HepG2 (cell line): Measurements from ENCODE around the gene ALPI. TPM values are rescaled to one million over a fixed set of nuclear protein-coding genes. Genes with fewer than 3 reads are reported as not detected.

Experiments
- ATAC-seq: fragments of 200-7000 bp; cut with Tn5 transposase; 3 replicates; pipeline ENCODE4 v1.9.1; 2020; ENCODE audit warnings: mild to moderate bottlenecking, moderate library complexity
- BruUV-seq: library from RNA; stranded (reverse); fragments of 400-500 nt; replicated peaks from 2 replicates; lab custom pipeline; 2021; lab: Mats Ljungman, UMichigan
- CTCF ChIA-PET: fragments of 300-600 bp; formaldehyde crosslinking; extraction: SDS; loops from one replicate; lab custom pipeline; 2021; ENCODE audit warnings: low total read pairs, inconsistent platforms, low intra/inter-chr PET ratio; lab: Yijun Ruan, JAX
- POLR2A ChIA-PET: fragments of 350-600 bp; sonication (Branson Sonifier 250); formaldehyde crosslinking; loops from one replicate; lab custom pipeline; 2020; ENCODE audit warnings: antibody characterized with exemption, inconsistent platforms; lab: Yijun Ruan, JAX
- DNase-seq: peaks from one replicate; pipeline ENCODE4 v3.0.0-alpha.2; 2015; ENCODE audit warnings: low spot score
- FAIRE-seq: peaks from 3 replicates; lab custom pipeline; 2011; peaks lifted over from hg19 to GRCh38; lab: Jason Lieb, UNC
- H2AFZ ChIP-seq: one replicate; pipeline ENCODE4 v1.6.1; 2011; ENCODE audit warnings: low read length, inconsistent platforms
- H3K27ac ChIP-seq: fragments of 300-600 bp; 3 replicates; pipeline ENCODE4 v1.8.0; 2011; ENCODE audit warnings: mixed run types, mild to moderate bottlenecking, mixed read lengths, low read length, inconsistent platforms; ENCODE audit not compliant: insufficient read depth; ENCODE audit errors: extremely low read length
- H3K27me3 ChIP-seq, 2 experiments: fragments of 200-600 bp in 1 of 2; 2 replicates in 1 of 2; 3 replicates in 1 of 2; pipeline versions ENCODE4 v1.6.0 to v1.8.0; 2011; ENCODE audit warnings: low read length in 2 of 2, mild to moderate bottlenecking in 2 of 2, moderate library complexity in 2 of 2, inconsistent platforms in 1 of 2; ENCODE audit not compliant: insufficient read depth in 2 of 2, control insufficient read depth in 1 of 2
- H3K36me3 ChIP-seq, 2 experiments: fragments of 200-600 bp in 1 of 2; replicated peaks in 1 of 2; 2 replicates in 1 of 2; 3 replicates in 1 of 2; pipeline versions ENCODE4 v1.5.1 to v1.8.0; 2011; ENCODE audit warnings: low read length in 2 of 2, inconsistent platforms in 1 of 2; ENCODE audit not compliant: insufficient read depth in 2 of 2, control insufficient read depth in 1 of 2
- H3K4me1 ChIP-seq: 2 replicates; pipeline ENCODE4 v1.5.1; 2012; ENCODE audit warnings: low read length, inconsistent platforms; ENCODE audit not compliant: insufficient read depth
- H3K4me2 ChIP-seq: 2 replicates; pipeline ENCODE4 v1.6.0; 2011; ENCODE audit warnings: low read depth, low read length, inconsistent platforms
- H3K4me3 ChIP-seq, 3 experiments: fragments of 200-600 bp in 1 of 3; sonication (generic), shearing (Covaris generic) in 1 of 3; replicated peaks in 1 of 3; 2 replicates each; pipeline ENCODE4 v1.5.1; 2011 to 2016; ENCODE audit warnings: low read length in 3 of 3, inconsistent platforms in 2 of 3, low read depth in 2 of 3, mild to moderate bottlenecking in 2 of 3, control low read depth in 1 of 3, mixed read lengths in 1 of 3; ENCODE audit not compliant: insufficient read depth in 1 of 3
- H3K79me2 ChIP-seq: one replicate; pipeline ENCODE4 v1.6.1; 2011; ENCODE audit warnings: low read length, inconsistent platforms; ENCODE audit not compliant: insufficient read depth
- H3K9ac ChIP-seq: 2 replicates; pipeline ENCODE4 v1.6.0; 2011; ENCODE audit warnings: mild to moderate bottlenecking, low read depth, low read length, inconsistent platforms; ENCODE audit not compliant: insufficient read depth
- H3K9me3 ChIP-seq: 2 replicates; pipeline ENCODE4 v1.5.1; 2012; ENCODE audit warnings: mild to moderate bottlenecking, low read length
- H4K20me1 ChIP-seq: 2 replicates; pipeline ENCODE4 v1.6.0; 2011; ENCODE audit warnings: inconsistent platforms, mild to moderate bottlenecking, low read length, moderate library complexity; ENCODE audit not compliant: insufficient read depth
- ARNT2 ChIP-seq: sonication (generic); formaldehyde crosslinking; IDR thresholded peaks from 2 replicates; pipeline ENCODE4 v1.8.0; 2022; ENCODE audit warnings: mild to moderate bottlenecking, low read depth, missing genetic modification reagents, moderate library complexity
- ATAD3A ChIP-seq: sonication (generic); formaldehyde crosslinking; IDR thresholded peaks from 2 replicates; pipeline ENCODE4 v1.4.0; 2020; ENCODE audit warnings: missing genetic modification reagents
- BHLHE40 ChIP-seq: IDR thresholded peaks from 2 replicates; pipeline ENCODE4 v1.6.1; 2011; ENCODE audit warnings: low read length, improper control_type of control experiment
- FOXK2 ChIP-seq: fragments of 450-650 bp; IDR thresholded peaks from 2 replicates; pipeline ENCODE4 v1.6.1; 2016
- NR2F6 ChIP-seq, 2 experiments: IDR thresholded peaks; 2 replicates each; pipeline ENCODE4 v1.6.1; 2016; ENCODE audit warnings: antibody characterized with exemption in 1 of 2, mild to moderate bottlenecking in 1 of 2
- PHF8 ChIP-seq: sonication (generic); formaldehyde crosslinking; IDR thresholded peaks from 2 replicates; pipeline ENCODE4 v1.5.0; 2020; ENCODE audit warnings: missing genetic modification reagents
- SOX5 ChIP-seq: IDR thresholded peaks from 2 replicates; pipeline ENCODE4 v1.6.1; 2016; ENCODE audit warnings: borderline replicate concordance
- STAG1 ChIP-seq: sonication (generic); formaldehyde crosslinking; IDR thresholded peaks from 2 replicates; pipeline ENCODE4 v1.4.0; 2020; ENCODE audit warnings: missing genetic modification reagents
- ZNF224 ChIP-seq: sonication (generic); formaldehyde crosslinking; IDR thresholded peaks from 2 replicates; pipeline ENCODE4 v1.5.0; 2020; ENCODE audit warnings: mild to moderate bottlenecking, missing genetic modification reagents
- ZNF253 ChIP-seq: sonication (generic); formaldehyde crosslinking; IDR thresholded peaks from 2 replicates; pipeline ENCODE4 v1.8.0; 2022; ENCODE audit warnings: mild to moderate bottlenecking, missing genetic modification reagents, borderline replicate concordance
- ZNF343 ChIP-seq: sonication (generic); formaldehyde crosslinking; IDR thresholded peaks from 2 replicates; pipeline ENCODE4 v1.4.0; 2020; ENCODE audit warnings: mild to moderate bottlenecking, missing genetic modification reagents
- ZNF354B ChIP-seq: sonication (generic); formaldehyde crosslinking; IDR thresholded peaks from 2 replicates; pipeline ENCODE4 v1.8.0; 2022; ENCODE audit warnings: mild to moderate bottlenecking, missing genetic modification reagents
- ZSCAN9 ChIP-seq: IDR thresholded peaks from 2 replicates; pipeline ENCODE4 v1.6.1; 2016; ENCODE audit warnings: borderline replicate concordance
- WGBS: methylation state at CpG from one replicate; pipeline ENCODE4 v1.1.6; 2017; ENCODE audit warnings: low lambda C conversion rate; 5-methylcytosine and 5-hydroxymethylcytosine counted together
- in situ Hi-C: cut with HindIII; loops from 2 replicates; pipeline ENCODE4 v1.10.0; 2017; ENCODE audit warnings: low pct_unique_long_range_greater_than_20kb; ENCODE audit not compliant: extremely low pct_ligation_motif_present
- intact Hi-C: fragments of 100-400 bp; cut with micrococcal nuclease; formaldehyde crosslinking; loops from one replicate; pipeline ENCODE4 v1.10.0; 2022; ENCODE audit not compliant: unreplicated experiment
- polyA plus RNA-seq, 8 experiments: library from polyadenylated mRNA; depleted of rRNA in 3 of 8; stranded (reverse) in 7 of 8; unstranded in 1 of 8; fragments of >200 nt; fragmentation: Illumina TruSeq in 4 of 8; extraction: Trizol in 4 of 8; gene quantifications; 2 replicates each; pipeline versions ENCODE4 v1.2.1 to v1.2.3, GENCODE V29; 2011 to 2016; ENCODE audit warnings: low read depth in 4 of 8, missing spikeins in 1 of 8, mixed read lengths in 1 of 8; ENCODE audit not compliant: insufficient read depth in 1 of 8
- total RNA-seq, 5 experiments: library from RNA; depleted of rRNA; stranded (reverse); fragments of >200 nt; fragmentation: Illumina TruSeq; extraction: Trizol; gene quantifications; 2 replicates each; pipeline ENCODE4 v1.2.3, GENCODE V29; 2016; ENCODE audit warnings: low read depth in 1 of 5
- TF ChIP-seq, protein P1 (sequence below): sonication (generic); formaldehyde crosslinking; IDR thresholded peaks from 2 replicates; pipeline ENCODE4 v1.5.0; 2020; ENCODE audit warnings: mild to moderate bottlenecking, missing genetic modification reagents

The ALPI gene
- total and polyA plus RNA-seq, 2 of the 13 experiments (the other 11 are each of a cell fraction or from before 2014, with no cell fraction given), result not detected

DNA sequence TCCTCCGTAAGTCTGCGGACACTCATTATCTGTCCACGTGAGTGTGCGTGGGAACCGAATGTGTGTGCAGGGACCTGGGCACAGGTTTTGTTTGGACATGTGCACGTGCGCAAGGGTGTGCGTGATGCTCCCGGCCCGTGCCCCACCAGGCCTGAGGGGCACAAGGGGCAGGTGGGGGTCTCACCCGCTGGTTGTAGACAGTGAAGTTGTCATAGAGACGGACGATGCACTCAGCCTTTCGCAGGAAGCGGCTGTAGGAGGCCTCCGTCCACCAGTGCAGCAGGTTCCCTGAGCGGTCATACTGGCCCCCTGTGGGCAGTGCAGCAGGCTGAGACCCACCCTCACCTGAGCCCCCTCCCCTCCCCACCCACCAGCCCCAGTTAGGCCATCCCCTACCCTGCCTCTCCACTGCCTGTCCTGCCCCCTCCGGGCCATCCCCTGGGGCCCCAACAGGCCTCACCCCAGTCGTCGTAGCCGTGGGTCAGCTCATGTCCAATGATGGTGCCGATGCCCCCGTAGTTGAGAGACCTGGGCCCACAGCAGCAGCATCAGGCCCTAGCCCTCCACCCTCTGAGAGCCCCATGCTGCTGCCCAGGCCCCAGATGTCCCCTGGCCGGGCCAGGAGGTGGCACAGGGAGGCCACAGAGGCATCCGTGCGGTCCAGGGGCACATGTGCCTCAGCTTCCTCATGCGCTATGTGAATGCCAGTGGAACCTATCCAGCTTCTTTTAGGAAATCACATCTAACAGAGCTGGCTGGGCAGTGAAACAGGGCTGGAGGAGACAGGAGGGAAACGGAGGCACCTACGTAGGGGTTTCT lies 25.6 kb downstream of the ALPI start:
- intact Hi-C loops (no loop called here), in situ Hi-C loops (no loop called here)
- H3K4me3 ChIP-seq, result no peak overlapping the region
- TF ChIP-seq BHLHE40 (0 out of 2 replicates have a peak, but pooled peaks have one; percentile 26), ZNF354B (CRISPR knock-in tag) (no peak), ZNF343 (CRISPR knock-in tag) (no peak), ZNF253 (CRISPR knock-in tag) (no peak)
- POLR2A ChIA-PET, result no interaction called here
- H3K27ac ChIP-seq, result no peak overlapping the region
- no TSS peak for BruUV-seq
- H3K27me3 ChIP-seq, result peaks cover 32 to 83% of the 10 kb centered on the region in 2 experiments
- H3K79me2 ChIP-seq, result no peaks in the 10 kb centered on the region
- no peaks in the 10 kb centered on the region for H3K4me1 ChIP-seq
- H3K4me2 ChIP-seq, result no peak overlapping the region
- CTCF ChIA-PET, result no interaction called here
- FAIRE-seq, result no peak
- DNase-seq, result no peak
- 36% methylated on average over 25 of the region's 29 CpGs for WGBS
- H2AFZ ChIP-seq, result no peak overlapping the region
- no peak overlapping the region for H3K9ac ChIP-seq
- no peaks in the 10 kb centered on the region; the same call in 1 of the 2 replicates for H4K20me1 ChIP-seq
- no peaks in the 10 kb centered on the region for H3K36me3 ChIP-seq
- no peak for ATAC-seq
- H3K9me3 ChIP-seq, result no peaks in the 10 kb centered on the region

DNA sequence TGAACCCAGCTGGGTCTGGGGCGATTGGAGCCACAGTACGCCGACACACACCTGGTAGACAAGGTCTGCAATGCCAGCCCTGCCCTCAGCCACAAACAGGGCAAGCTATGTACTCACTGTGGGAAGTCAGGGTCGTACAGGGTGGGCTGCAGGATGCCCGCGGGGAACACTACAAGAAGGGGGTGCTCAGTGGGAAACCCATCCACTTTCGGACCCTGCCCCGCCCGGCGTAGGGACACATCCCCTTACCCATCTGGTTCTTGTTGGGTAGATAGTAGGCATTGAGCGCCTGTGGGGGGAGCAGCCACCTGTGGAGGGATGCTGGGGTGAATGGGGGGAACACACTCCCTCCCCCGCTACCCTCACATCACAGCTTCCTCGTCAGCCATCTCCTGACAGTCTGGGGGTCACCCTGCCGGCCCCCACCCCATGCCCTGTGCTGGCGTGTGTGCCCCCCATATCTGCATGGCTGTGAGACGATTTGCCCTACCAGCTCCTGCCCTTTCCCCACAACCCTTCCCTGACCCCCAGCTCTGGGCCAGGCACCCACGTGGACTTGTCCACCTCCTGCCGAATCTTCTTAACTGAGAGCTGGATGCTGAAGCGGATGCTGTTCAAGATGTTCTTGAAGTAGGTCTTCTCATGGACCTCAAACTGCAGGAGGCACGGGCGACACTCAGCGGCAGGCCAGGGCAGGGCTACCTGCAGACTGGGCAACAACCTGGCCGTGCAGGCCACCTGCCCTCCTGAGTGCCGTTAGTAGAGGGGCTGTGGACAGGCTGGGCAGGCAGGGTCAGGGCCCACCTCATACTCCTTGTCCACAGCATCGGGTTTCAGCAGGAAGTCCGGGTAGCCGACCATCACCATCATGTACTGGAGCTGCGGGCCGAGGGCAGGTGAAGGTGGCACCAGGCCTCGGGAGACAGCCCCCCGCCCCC lies 26.6 kb downstream of the ALPI start:
- Histone ChIP-seq H3K4me2 (no peak overlapping the region), H3K4me1 (no peaks in the 10 kb centered on the region), H3K36me3 (no peaks in the 10 kb centered on the region), H3K79me2 (no peaks in the 10 kb centered on the region), H3K9me3 (no peaks in the 10 kb centered on the region), H2AFZ (no peak overlapping the region), H3K4me3 (no peak overlapping the region), H3K27me3 (peaks cover 35 to 90% of the 10 kb centered on the region in 2 experiments), H4K20me1 (no peaks in the 10 kb centered on the region; the same call in 1 of the 2 replicates), H3K27ac (no peak overlapping the region), H3K9ac (no peak overlapping the region)
- in situ Hi-C loops, result no loop called here
- FAIRE-seq (no peak), DNase-seq (no peak), ATAC-seq (no peak)
- intact Hi-C loops, result no loop called here
- 20% methylated on average over 18 of the region's 31 CpGs for WGBS
- POLR2A ChIA-PET, result no interaction called here
- BruUV-seq, result no TSS peak
- CTCF ChIA-PET, result no interaction called here
- TF ChIP-seq SOX5 (CRISPR knock-in tag), result no peak
- no peak for TF ChIP-seq PHF8 (CRISPR knock-in tag)
- TF ChIP-seq, protein P1, sequence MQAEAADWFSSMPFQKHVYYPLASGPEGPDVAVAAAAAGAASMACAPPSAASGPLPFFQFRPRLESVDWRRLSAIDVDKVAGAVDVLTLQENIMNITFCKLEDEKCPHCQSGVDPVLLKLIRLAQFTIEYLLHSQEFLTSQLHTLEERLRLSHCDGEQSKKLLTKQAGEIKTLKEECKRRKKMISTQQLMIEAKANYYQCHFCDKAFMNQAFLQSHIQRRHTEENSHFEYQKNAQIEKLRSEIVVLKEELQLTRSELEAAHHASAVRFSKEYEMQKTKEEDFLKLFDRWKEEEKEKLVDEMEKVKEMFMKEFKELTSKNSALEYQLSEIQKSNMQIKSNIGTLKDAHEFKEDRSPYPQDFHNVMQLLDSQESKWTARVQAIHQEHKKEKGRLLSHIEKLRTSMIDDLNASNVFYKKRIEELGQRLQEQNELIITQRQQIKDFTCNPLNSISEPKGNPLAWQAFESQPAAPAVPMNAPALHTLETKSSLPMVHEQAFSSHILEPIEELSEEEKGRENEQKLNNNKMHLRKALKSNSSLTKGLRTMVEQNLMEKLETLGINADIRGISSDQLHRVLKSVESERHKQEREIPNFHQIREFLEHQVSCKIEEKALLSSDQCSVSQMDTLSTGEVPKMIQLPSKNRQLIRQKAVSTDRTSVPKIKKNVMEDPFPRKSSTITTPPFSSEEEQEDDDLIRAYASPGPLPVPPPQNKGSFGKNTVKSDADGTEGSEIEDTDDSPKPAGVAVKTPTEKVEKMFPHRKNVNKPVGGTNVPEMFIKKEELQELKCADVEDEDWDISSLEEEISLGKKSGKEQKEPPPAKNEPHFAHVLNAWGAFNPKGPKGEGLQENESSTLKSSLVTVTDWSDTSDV (CRISPR knock-in tag), result no peak
- TF ChIP-seq ZSCAN9 (CRISPR knock-in tag), result no peak
- TF ChIP-seq STAG1, result no peak
- TF ChIP-seq NR2F6 (IDR thresholded peaks at IDR 0.05), result no peak
- TF ChIP-seq NR2F6 (CRISPR knock-in tag; IDR thresholded peaks at IDR 0.05), result no peak
- no peak for TF ChIP-seq ZNF224 (CRISPR knock-in tag)
- no peak for TF ChIP-seq ATAD3A (CRISPR knock-in tag)
- TF ChIP-seq FOXK2, result no peak
- no peak for TF ChIP-seq ARNT2 (CRISPR knock-in tag)
